B cell (primary cell): ENCODE measurements around the gene MSH3. TPM values are rescaled to one million over a fixed set of nuclear protein-coding genes. Genes with fewer than 3 reads are reported as not detected.

ENCODE experiments used
- ATAC-seq: fragments of 200-7000 bp; cut with Tn5 transposase; one replicate; pipeline ENCODE4 v1.10.0; 2021; ENCODE audit warnings: low read depth, mild to moderate bottlenecking, moderate number of reproducible peaks, moderate library complexity
- CTCF ChIA-PET: fragments of 350-600 bp; sonication (Branson Sonifier 250); formaldehyde crosslinking; loops from one replicate; lab custom pipeline; 2021; ENCODE audit warnings: antibody characterized with exemption, inconsistent platforms; lab: Charles Lee
- POLR2A ChIA-PET: fragments of 350-600 bp; sonication (Branson Sonifier 250); formaldehyde crosslinking; loops from one replicate; lab custom pipeline; 2021; ENCODE audit warnings: antibody characterized with exemption; lab: Charles Lee
- DNase-seq: peaks from one replicate; pipeline ENCODE4 v3.0.0; 2013
- H2AFZ ChIP-seq: 2 replicates; pipeline ENCODE4 v1.6.1; 2012; ENCODE audit warnings: mild to moderate bottlenecking, low read depth, low read length; ENCODE audit not compliant: insufficient read depth, poor library complexity, severe bottlenecking
- H3K27ac ChIP-seq, 2 donors: 1 replicate in 1 of 2; 2 replicates in 1 of 2; pipeline ENCODE4 v1.5.1; 2012 to 2013; ENCODE audit warnings: low read length in 2 of 2, mild to moderate bottlenecking in 2 of 2, moderate library complexity in 1 of 2
- H3K27me3 ChIP-seq, 4 experiments: fragments of 200-600 bp in 1 of 4; sonication (generic) in 1 of 4; replicated peaks in 1 of 4; 1 replicate in 2 of 4; 2 replicates in 2 of 4; pipeline versions ENCODE4 v1.6.1 to v1.7.0; 2013 to 2016; ENCODE audit warnings: low read length in 3 of 4, mild to moderate bottlenecking in 2 of 4, mixed read lengths in 1 of 4, moderate library complexity in 1 of 4; ENCODE audit not compliant: insufficient read depth in 4 of 4, control insufficient read depth in 3 of 4; ENCODE audit errors: control extremely low read depth in 1 of 4
- H3K36me3 ChIP-seq, 2 experiments: replicated peaks in 1 of 2; 1 replicate in 1 of 2; 2 replicates in 1 of 2; pipeline versions ENCODE4 v1.6.1 to v1.7.1; 2013; ENCODE audit warnings: low read length in 1 of 2; ENCODE audit not compliant: insufficient read depth in 2 of 2, control insufficient read depth in 1 of 2; ENCODE audit errors: control extremely low read depth in 1 of 2, extremely low read depth in 1 of 2
- H3K4me1 ChIP-seq, 2 donors: fragments of 200-600 bp in 1 of 2; sonication (generic) in 1 of 2; 1 replicate in 1 of 2; 2 replicates in 1 of 2; pipeline versions ENCODE4 v1.5.1 to v1.6.1; 2013 to 2017; ENCODE audit warnings: low read length in 2 of 2; ENCODE audit not compliant: control insufficient read depth in 2 of 2, insufficient read depth in 2 of 2
- H3K4me2 ChIP-seq: replicated peaks from 2 replicates; pipeline ENCODE3; 2012; ENCODE audit warnings: mild to moderate bottlenecking, low read depth, low read length; ENCODE audit not compliant: poor library complexity, severe bottlenecking
- H3K4me3 ChIP-seq, 5 experiments: fragments of 200-600 bp in 1 of 5; sonication (generic) in 1 of 5; 1 replicate in 3 of 5; 2 replicates in 2 of 5; pipeline versions ENCODE4 v1.5.1 to v1.7.0; 2011 to 2016; ENCODE audit warnings: low read length in 4 of 5, mild to moderate bottlenecking in 4 of 5, low read depth in 2 of 5, control low read depth in 1 of 5, moderate library complexity in 1 of 5; ENCODE audit not compliant: insufficient read depth in 1 of 5; ENCODE audit errors: control extremely low read depth in 1 of 5, extremely low read depth in 1 of 5
- H3K79me2 ChIP-seq: fragments of 200-600 bp; sonication (generic); one replicate; pipeline ENCODE4 v1.6.0; 2016; ENCODE audit warnings: low read length; ENCODE audit not compliant: control insufficient read depth, insufficient read depth
- H3K9ac ChIP-seq: fragments of 200-600 bp; sonication (generic); 2 replicates; pipeline ENCODE4 v1.6.1; 2017; ENCODE audit warnings: mild to moderate bottlenecking, low read length, moderate library complexity
- H3K9me3 ChIP-seq, 3 donors: one replicate each; pipeline versions ENCODE4 v1.6.1 to v1.7.1; 2013; ENCODE audit warnings: low read length in 2 of 3; ENCODE audit not compliant: control insufficient read depth in 2 of 3, insufficient read depth in 1 of 3; ENCODE audit errors: control extremely low read depth in 1 of 3
- H4K20me1 ChIP-seq: 2 replicates; pipeline ENCODE4 v1.6.0; 2012; ENCODE audit warnings: mild to moderate bottlenecking, low read length; ENCODE audit not compliant: insufficient read depth, control insufficient read depth, poor library complexity, severe bottlenecking
- H3K27ac Mint-ChIP-seq: one replicate; pipeline ENCODE4 v1.8.0; 2021; ENCODE audit warnings: mixed read lengths
- H3K27me3 Mint-ChIP-seq: one replicate; pipeline ENCODE4 v1.8.0; 2021; ENCODE audit warnings: mixed read lengths
- H3K4me1 Mint-ChIP-seq: one replicate; pipeline ENCODE4 v1.8.0; 2021; ENCODE audit warnings: mixed read lengths
- H3K4me3 Mint-ChIP-seq: one replicate; pipeline ENCODE4 v1.8.0; 2021; ENCODE audit warnings: mixed read lengths
- H3K9me3 Mint-ChIP-seq: one replicate; pipeline ENCODE4 v1.8.0; 2022; ENCODE audit warnings: mixed read lengths; ENCODE audit not compliant: insufficient read depth
- EZH2 ChIP-seq: IDR thresholded peaks from 2 replicates; pipeline ENCODE4 v1.6.1; 2012; ENCODE audit warnings: borderline replicate concordance, low read depth, mild to moderate bottlenecking, moderate library complexity, low read length; ENCODE audit not compliant: insufficient read depth, poor library complexity, severe bottlenecking
- WGBS: methylation state at CpG from one replicate; pipeline ENCODE4 v1.1.5; 2013; ENCODE audit warnings: missing lambda C conversion rate; ENCODE audit not compliant: insufficient coverage; 5-methylcytosine and 5-hydroxymethylcytosine counted together
- intact Hi-C: fragments of 100-400 bp; cut with micrococcal nuclease; formaldehyde crosslinking; loops from one replicate; pipeline ENCODE4 v1.10.0; 2022
- polyA plus RNA-seq: library from polyadenylated mRNA; depleted of rRNA; stranded (reverse); fragments of >200 nt; gene quantifications from 2 replicates; pipeline ENCODE4 v1.2.3, GENCODE V29; 2012
- total RNA-seq, 2 donors: library from RNA; stranded (reverse); fragments of 120-200 nt in 1 of 2; gene quantifications; 1 replicate in 1 of 2; 2 replicates in 1 of 2; pipeline versions ENCODE4 v1.2.3 to v1.2.4, GENCODE V29; 2013 to 2022
- TF ChIP-seq, protein P1 (sequence below): fragments of 200-600 bp; IDR thresholded peaks from one replicate; pipeline ENCODE4 v1.8.0; 2022; ENCODE audit warnings: antibody characterized with exemption, mild to moderate bottlenecking

The MSH3 gene
- total and polyA plus RNA-seq, 2 donors (not counting 1 experiment from before 2014, with no cell fraction given): 3.5 to 26.3 TPM

DNA sequence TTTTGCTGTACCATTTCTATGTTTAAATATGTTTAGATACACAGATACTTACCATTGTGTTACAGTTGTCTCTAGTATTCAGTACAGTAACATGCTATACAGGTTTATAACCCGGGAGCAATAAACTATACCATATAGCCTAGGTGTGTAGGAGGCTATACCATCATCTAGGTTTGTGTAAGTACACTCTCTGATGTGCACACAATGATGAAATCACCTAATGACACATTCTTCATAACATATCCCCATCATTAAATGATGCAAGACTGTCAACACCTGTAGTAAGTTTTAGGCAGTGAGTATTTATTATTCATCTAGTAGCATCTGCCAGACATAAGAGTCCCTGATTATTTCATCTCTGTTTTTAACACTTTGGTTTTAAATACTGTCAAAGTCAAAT lies 7.7 kb downstream of the MSH3 start:
- ChIA-PET POLR2A (no interaction called here), CTCF (no interaction called here)
- peaks cover 25 to 48% of the 10 kb centered on the region in 2 experiments for H3K36me3 ChIP-seq
- no peak overlapping the region for H3K9ac ChIP-seq
- no peak overlapping the region for H3K4me3 ChIP-seq
- ATAC-seq (no peak), DNase-seq (no peak)
- no peaks in the 10 kb centered on the region for H3K9me3 Mint-ChIP-seq
- H3K27me3 ChIP-seq: no peaks in the 10 kb centered on the region
- no peak overlapping the region for H3K27ac Mint-ChIP-seq
- no peaks in the 10 kb centered on the region for H3K9me3 ChIP-seq
- no peak overlapping the region for H3K27ac ChIP-seq
- peaks cover 26% of the 10 kb centered on the region for H3K79me2 ChIP-seq
- no peak for TF ChIP-seq EZH2
- TF ChIP-seq, protein P1, sequence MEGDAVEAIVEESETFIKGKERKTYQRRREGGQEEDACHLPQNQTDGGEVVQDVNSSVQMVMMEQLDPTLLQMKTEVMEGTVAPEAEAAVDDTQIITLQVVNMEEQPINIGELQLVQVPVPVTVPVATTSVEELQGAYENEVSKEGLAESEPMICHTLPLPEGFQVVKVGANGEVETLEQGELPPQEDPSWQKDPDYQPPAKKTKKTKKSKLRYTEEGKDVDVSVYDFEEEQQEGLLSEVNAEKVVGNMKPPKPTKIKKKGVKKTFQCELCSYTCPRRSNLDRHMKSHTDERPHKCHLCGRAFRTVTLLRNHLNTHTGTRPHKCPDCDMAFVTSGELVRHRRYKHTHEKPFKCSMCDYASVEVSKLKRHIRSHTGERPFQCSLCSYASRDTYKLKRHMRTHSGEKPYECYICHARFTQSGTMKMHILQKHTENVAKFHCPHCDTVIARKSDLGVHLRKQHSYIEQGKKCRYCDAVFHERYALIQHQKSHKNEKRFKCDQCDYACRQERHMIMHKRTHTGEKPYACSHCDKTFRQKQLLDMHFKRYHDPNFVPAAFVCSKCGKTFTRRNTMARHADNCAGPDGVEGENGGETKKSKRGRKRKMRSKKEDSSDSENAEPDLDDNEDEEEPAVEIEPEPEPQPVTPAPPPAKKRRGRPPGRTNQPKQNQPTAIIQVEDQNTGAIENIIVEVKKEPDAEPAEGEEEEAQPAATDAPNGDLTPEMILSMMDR: no peak
- no peak overlapping the region for H3K4me2 ChIP-seq
- WGBS: no CpG with 5 or more reads among the region's 1 CpG
- no peak overlapping the region for H2AFZ ChIP-seq
- no peaks in the 10 kb centered on the region for H3K4me1 Mint-ChIP-seq
- intact Hi-C loops: no loop called here
- H3K27me3 Mint-ChIP-seq: no peaks in the 10 kb centered on the region
- H3K4me3 Mint-ChIP-seq: no peak overlapping the region
- no peaks in the 10 kb centered on the region for H3K4me1 ChIP-seq
- no peaks in the 10 kb centered on the region for H4K20me1 ChIP-seq

DNA sequence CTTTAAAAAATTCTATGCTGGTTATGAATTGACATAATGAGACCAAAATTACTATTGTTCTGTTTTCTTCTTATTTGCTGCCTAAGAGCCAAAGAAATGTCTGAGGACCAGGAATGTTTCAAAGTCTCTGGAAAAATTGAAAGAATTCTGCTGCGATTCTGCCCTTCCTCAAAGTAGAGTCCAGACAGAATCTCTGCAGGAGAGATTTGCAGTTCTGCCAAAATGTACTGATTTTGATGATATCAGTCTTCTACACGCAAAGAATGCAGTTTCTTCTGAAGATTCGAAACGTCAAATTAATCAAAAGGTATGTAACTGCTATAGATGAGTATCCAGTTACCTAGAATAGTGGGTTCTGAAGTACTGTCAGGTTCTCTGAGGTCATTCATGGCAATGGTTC lies 10.6 kb downstream of the MSH3 start:
- no peaks in the 10 kb centered on the region for H4K20me1 ChIP-seq
- intact Hi-C loops: no loop called here
- no peaks in the 10 kb centered on the region for H3K27me3 ChIP-seq
- peaks cover 13% of the 10 kb centered on the region for H3K4me1 Mint-ChIP-seq
- TF ChIP-seq, protein P1: no peak
- no peak for TF ChIP-seq EZH2
- ChIA-PET CTCF (interaction anchor here (0.6 kb wide), 1 partner anchor 9 kb away, joined by 4 read pairs; no protein-coding TSS in a partner anchor), POLR2A (no interaction called here)
- H3K27ac Mint-ChIP-seq: no peak overlapping the region
- no peak overlapping the region for H3K4me3 ChIP-seq
- no peaks in the 10 kb centered on the region for H3K9me3 Mint-ChIP-seq
- H2AFZ ChIP-seq: no peak overlapping the region
- WGBS: 100% methylated on average over 3 of the region's 4 CpGs
- ATAC-seq (no peak), DNase-seq (no peak)
- H3K4me3 Mint-ChIP-seq: no peak overlapping the region
- H3K4me1 ChIP-seq: peaks cover 5 to 13% of the 10 kb centered on the region in 2 donors
- no peak overlapping the region for H3K9ac ChIP-seq
- peaks cover 23 to 47% of the 10 kb centered on the region in 2 experiments for H3K36me3 ChIP-seq
- H3K27me3 Mint-ChIP-seq: no peaks in the 10 kb centered on the region
- peaks cover 15% of the 10 kb centered on the region for H3K79me2 ChIP-seq
- no peaks in the 10 kb centered on the region for H3K9me3 ChIP-seq
- H3K4me2 ChIP-seq: no peak overlapping the region
- H3K27ac ChIP-seq: no peak overlapping the region
